ENCODE data around the gene DBT.
"Not testable (repeated sequence)": the region's sequence is repeated elsewhere in the genome, so short reads cannot be mapped to it uniquely, and the experiment has no call there.

Gene DBT

DNA sequence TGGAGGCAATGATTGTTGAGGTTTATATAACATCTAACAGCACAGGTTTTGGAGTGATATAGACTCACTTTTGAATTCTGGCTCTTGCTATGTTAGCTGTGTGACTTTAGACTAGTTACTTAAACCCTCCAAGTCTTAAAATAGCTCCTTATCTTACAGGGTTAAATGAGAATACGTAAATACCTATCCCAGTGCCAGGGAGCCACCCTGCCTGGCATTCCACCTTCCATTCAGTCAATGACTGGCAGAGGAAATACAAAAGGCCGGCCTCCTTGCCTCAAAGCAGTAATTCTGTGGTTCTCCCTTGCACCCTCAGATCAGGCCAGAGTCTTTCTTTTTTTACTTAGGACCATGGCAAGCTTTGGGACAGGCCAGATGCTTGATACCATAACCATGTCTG, 31.8 kb downstream of the DBT start:
- TF ChIP-seq, protein P1, sequence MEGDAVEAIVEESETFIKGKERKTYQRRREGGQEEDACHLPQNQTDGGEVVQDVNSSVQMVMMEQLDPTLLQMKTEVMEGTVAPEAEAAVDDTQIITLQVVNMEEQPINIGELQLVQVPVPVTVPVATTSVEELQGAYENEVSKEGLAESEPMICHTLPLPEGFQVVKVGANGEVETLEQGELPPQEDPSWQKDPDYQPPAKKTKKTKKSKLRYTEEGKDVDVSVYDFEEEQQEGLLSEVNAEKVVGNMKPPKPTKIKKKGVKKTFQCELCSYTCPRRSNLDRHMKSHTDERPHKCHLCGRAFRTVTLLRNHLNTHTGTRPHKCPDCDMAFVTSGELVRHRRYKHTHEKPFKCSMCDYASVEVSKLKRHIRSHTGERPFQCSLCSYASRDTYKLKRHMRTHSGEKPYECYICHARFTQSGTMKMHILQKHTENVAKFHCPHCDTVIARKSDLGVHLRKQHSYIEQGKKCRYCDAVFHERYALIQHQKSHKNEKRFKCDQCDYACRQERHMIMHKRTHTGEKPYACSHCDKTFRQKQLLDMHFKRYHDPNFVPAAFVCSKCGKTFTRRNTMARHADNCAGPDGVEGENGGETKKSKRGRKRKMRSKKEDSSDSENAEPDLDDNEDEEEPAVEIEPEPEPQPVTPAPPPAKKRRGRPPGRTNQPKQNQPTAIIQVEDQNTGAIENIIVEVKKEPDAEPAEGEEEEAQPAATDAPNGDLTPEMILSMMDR (IDR thresholded peaks at IDR 0.05) = no peak
- TF ChIP-seq ZFX (IDR thresholded peaks at IDR 0.05; ENCODE audit: borderline replicate concordance) = no peak
- H3K27ac ChIP-seq = no peak overlapping the region

DNA sequence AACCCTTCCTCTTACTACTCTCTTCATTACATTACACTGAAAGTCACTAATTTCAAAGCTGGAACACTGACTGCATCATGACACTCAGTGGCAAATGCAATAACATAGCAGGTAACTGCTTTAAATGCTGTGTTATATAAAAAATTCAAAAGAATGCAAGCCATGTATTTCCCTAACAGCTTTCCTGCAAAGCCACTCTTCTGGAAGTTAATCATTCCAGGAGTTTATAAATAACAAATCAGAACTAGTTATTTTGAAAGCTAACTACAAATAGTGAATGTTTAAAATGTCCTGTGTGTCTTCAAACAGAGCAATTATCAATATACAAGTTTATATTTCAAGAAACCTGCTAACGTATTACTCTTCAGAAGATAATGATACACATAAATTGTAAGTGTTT, 34.5 kb downstream of the DBT start:
- TF ChIP-seq, protein P1 (IDR thresholded peaks at IDR 0.05) = no peak
- no peak for TF ChIP-seq ZFX (IDR thresholded peaks at IDR 0.05; ENCODE audit: borderline replicate concordance)
- H3K27ac ChIP-seq = no peak overlapping the region

DNA sequence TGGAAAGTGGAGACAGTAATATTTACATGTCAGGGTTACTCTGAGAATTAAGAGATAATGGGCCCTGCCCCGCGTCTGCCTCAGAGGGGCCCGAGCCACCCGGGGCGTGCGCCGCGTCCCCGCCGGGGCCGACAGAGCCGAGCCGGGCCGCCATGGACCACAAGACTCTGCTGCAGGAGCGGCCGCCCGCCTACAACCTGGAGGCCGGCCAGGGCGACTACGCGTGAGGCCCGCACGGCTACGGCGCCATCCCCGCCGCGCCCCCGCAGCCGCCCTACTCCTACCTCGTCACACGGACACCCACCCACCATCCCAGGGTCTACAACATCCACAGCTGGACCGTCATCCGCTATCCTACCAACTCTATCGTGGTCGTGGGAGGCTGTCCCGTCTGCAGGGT, 36.5 kb downstream of the DBT start:
- TF ChIP-seq ZFX (IDR thresholded peaks at IDR 0.05; ENCODE audit: borderline replicate concordance) = no peak
- TF ChIP-seq, protein P1 (IDR thresholded peaks at IDR 0.05) = no peak
- H3K27ac ChIP-seq = no peak overlapping the region

DNA sequence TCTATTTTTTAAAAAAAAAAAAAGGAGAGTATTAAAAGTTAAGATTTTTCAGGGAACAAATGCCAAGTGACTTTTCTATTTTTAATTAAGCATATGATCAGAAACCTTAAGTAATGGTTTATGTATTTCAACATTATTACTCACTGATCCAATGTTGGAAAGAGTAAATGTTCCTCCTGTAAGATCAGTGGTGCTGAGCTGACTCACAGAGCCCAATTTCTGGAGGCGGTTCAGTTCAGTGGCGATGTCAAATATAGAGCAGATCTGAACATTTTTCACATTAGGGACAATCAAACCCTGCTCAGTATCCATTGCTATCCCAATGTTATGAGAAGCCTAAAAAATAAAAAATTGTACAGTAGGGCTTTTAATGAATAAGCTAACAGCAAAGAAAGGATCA, 43.3 kb downstream of the DBT start:
- H3K27ac ChIP-seq = no peak overlapping the region
- TF ChIP-seq, protein P1 (IDR thresholded peaks at IDR 0.05) = no peak
- no peak for TF ChIP-seq ZFX (IDR thresholded peaks at IDR 0.05; ENCODE audit: borderline replicate concordance)

DNA sequence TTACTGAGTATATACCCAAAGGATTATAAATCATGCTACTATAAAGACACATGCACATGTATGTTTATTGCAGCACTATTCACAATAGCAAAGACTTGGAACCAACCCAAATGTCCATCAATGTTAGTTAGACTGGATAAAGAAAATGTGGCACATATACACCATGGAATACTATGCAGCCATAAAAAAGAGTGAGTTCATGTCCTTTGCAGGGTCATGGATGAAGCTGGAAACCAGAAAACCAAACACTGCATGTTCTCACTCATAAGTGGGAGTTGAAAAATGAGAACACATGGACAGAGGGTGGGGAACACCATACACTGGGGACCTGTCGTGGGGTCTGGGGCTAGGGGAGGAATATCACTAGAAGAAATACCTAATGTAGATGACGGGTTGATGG, 44.0 kb downstream of the DBT start:
- H3K27ac ChIP-seq = not testable (repeated sequence)

DNA sequence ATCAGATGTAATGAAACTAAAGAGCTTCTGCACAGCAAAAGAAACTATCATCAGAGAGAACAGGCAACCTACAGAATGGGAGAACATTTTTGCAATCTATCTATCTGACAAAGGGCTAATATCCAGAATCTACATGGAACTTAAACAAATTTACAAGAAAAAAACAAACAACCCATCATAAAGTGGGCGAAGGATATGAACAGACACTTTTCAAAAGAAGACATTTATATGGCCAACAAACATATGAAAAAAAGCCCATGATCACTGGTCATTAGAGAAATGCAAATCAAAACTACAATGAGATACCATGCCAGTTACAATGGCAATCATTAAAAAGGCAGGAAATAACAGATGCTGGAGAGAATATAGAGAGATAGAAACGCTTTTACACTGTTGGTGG, 44.5 kb downstream of the DBT start:
- H3K27ac ChIP-seq = not testable (repeated sequence)

DNA sequence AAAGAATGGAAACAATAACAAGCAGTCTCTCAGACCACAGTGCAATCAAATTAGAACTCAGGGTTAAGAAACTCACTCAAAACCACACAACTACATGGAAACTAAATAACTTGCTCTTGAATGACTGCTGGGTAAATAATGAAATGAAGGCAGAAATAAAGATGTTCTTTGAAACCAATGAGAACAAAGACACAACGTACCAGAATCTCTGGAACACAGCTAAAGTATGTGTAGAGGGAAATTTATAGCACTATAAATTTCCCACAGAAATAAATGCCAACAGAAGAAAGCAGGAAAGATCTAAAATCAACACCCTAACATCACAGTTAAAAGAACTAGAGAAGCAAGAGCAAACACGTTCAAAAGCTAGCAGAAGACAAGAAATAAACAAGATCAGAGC, 46.9 kb downstream of the DBT start:
- not testable (repeated sequence) for H3K27ac ChIP-seq

DNA sequence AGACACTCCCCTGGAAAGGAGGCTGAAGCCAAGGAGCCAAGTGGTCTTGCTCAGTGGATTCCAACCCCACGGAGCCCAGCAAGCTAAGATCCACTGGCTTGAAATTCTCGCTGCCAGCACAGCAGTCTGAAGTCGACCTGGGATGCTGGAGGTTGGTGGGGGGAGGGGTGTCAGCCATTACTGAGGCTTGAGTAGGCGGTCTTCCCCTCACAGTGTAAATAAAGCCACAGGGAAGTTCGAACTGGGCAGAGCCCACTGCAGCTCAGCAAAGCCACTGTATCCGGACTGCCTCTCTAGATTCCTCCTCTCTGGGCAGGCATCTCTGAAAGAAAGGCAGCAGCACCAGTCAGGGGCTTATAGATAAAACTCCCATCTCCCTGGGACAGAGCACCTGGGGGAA, 49.6 kb downstream of the DBT start:
- H3K27ac ChIP-seq = not testable (repeated sequence)

DNA sequence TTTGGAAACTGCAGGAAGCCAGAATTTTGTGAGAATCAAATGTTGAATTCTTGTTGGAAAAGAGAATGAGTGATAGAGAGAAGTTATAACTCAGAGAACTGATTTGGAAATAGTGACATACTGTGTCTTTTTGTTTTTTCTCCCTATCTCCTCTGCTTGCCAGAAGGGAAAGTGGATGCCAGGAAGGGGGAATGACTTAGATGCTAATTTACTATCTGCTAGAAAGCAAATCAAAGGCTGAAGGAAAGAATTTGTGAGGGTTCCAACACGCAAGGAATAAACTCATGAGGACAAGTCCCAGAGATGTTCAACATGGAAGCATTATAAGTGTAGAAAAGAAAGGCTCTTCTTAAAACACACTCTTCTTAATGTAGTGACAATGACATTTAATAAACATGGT, 51.0 kb downstream of the DBT start:
- H3K27ac ChIP-seq = no peak overlapping the region
- TF ChIP-seq, protein P1 (IDR thresholded peaks at IDR 0.05) = no peak
- no peak for TF ChIP-seq ZFX (IDR thresholded peaks at IDR 0.05; ENCODE audit: borderline replicate concordance)

DNA sequence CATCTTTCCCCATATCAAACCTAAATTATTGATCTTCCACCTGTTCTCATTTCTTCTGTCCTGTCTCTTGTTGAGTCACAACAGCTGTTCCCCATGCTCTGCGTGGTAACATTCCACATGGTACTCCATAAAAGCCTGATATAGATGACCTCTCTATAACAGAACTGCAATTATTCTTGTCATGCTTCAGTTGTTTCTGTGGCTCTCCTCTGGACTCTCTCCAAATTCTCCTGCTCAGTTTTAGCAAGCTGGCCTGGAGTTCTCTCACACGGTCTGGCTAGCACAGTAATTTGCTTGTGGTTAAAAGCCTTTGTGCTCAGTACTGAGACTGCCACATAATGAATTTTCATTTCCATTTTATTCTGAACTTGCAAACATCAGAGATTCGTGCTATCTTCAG, 61.0 kb downstream of the DBT start:
- TF ChIP-seq, protein P1 (IDR thresholded peaks at IDR 0.05) = no peak
- TF ChIP-seq ZFX (IDR thresholded peaks at IDR 0.05; ENCODE audit: borderline replicate concordance) = no peak
- no peak overlapping the region for H3K27ac ChIP-seq

All from 22Rv1 (cell line).